ENCODE results near the gene NR1H3. TPM values are rescaled to one million over a fixed set of nuclear protein-coding genes. Genes with fewer than 3 reads are reported as not detected.
"Not testable (repeated sequence)": the region's sequence is repeated elsewhere in the genome, so short reads cannot be mapped to it uniquely, and the experiment has no call there.

The NR1H3 gene
- polyA plus RNA-seq, 1 experiment, result 21.9 TPM

GRCh38 chr11:47302853-47303252 lies 45.1 kb downstream of the NR1H3 start:
- no peak for DNase-seq (ENCODE audit: low read depth, low spot score)
- POLR2A ChIA-PET, result no interaction called here
- CTCF ChIA-PET, result no interaction called here
- Histone ChIP-seq H3K9me3 (ENCODE audit: control insufficient read depth, insufficient read depth, low read length) (peaks cover 8% of the 10 kb centered on the region; the same call in 1 of the 2 replicates), H3K4me3 (ENCODE audit: low read depth, low read length) (no peak overlapping the region), H3K27ac (ENCODE audit: low read depth, low read length) (no peak overlapping the region), H3K27me3 (ENCODE audit: control insufficient read depth, insufficient read depth, low read length) (no peaks in the 10 kb centered on the region)
- no peak for TF ChIP-seq CTCF (IDR thresholded peaks at IDR 0.05; ENCODE audit: low read depth, low read length)

GRCh38 chr11:47305734-47306483 lies 48.1 kb downstream of the NR1H3 start:
- TF ChIP-seq CTCF (IDR thresholded peaks at IDR 0.05; ENCODE audit: low read depth, low read length), result no peak
- Histone ChIP-seq H3K27me3 (ENCODE audit: control insufficient read depth, insufficient read depth, low read length) (no peaks in the 10 kb centered on the region), H3K4me3 (ENCODE audit: low read depth, low read length) (no peak overlapping the region), H3K9me3 (ENCODE audit: control insufficient read depth, insufficient read depth, low read length) (peaks cover 8% of the 10 kb centered on the region; the same call in 1 of the 2 replicates), H3K27ac (ENCODE audit: low read depth, low read length) (no peak overlapping the region)
- CTCF ChIA-PET, result interaction anchor here (1.0 to 1.2 kb wide), 2 partner anchors 32 to 49 kb away, joined by 3 to 7 read pairs; no protein-coding TSS in a partner anchor
- no peak for DNase-seq (ENCODE audit: low read depth, low spot score)
- POLR2A ChIA-PET, result no interaction called here

- no peak for DNase-seq (ENCODE audit: low read depth, low spot score)
- CTCF ChIA-PET, result interaction anchor here (1.0 to 1.2 kb wide), 2 partner anchors 33 to 48 kb away, joined by 3 to 7 read pairs; no protein-coding TSS in a partner anchor
- no peak for TF ChIP-seq CTCF (IDR thresholded peaks at IDR 0.05; ENCODE audit: low read depth, low read length)
- peaks cover 8% of the 10 kb centered on the region; the same call in 1 of the 2 replicates for H3K9me3 ChIP-seq (ENCODE audit: control insufficient read depth, insufficient read depth, low read length)
- H3K27ac ChIP-seq (ENCODE audit: low read depth, low read length), result no peak overlapping the region
- H3K4me3 ChIP-seq (ENCODE audit: low read depth, low read length), result no peak overlapping the region
- POLR2A ChIA-PET, result no interaction called here
- H3K27me3 ChIP-seq (ENCODE audit: control insufficient read depth, insufficient read depth, low read length), result no peaks in the 10 kb centered on the region
Measured at GRCh38 chr11:47306484-47306844, 48.7 kb downstream of the NR1H3 start.

- no peak for TF ChIP-seq CTCF (IDR thresholded peaks at IDR 0.05; ENCODE audit: low read depth, low read length)
- no peak overlapping the region for H3K4me3 ChIP-seq (ENCODE audit: low read depth, low read length)
- peaks cover 2% of the 10 kb centered on the region; the same call in 1 of the 2 replicates for H3K9me3 ChIP-seq (ENCODE audit: control insufficient read depth, insufficient read depth, low read length)
- no peak overlapping the region for H3K27ac ChIP-seq (ENCODE audit: low read depth, low read length)
- H3K27me3 ChIP-seq (ENCODE audit: control insufficient read depth, insufficient read depth, low read length), result no peaks in the 10 kb centered on the region
- ChIA-PET CTCF (interaction anchor here (1.3 kb wide), 1 partner anchor 47 kb away, joined by 3 read pairs; no protein-coding TSS in a partner anchor), POLR2A (no interaction called here)
- no peak for DNase-seq (ENCODE audit: low read depth, low spot score)
Measured at GRCh38 chr11:47308050-47308823, 50.4 kb downstream of the NR1H3 start.

- Histone ChIP-seq H3K27me3 (ENCODE audit: control insufficient read depth, insufficient read depth, low read length) (no peaks in the 10 kb centered on the region), H3K4me3 (ENCODE audit: low read depth, low read length) (no peak overlapping the region), H3K27ac (ENCODE audit: low read depth, low read length) (no peak overlapping the region), H3K9me3 (ENCODE audit: control insufficient read depth, insufficient read depth, low read length) (no peaks in the 10 kb centered on the region)
- no peak for TF ChIP-seq CTCF (IDR thresholded peaks at IDR 0.05; ENCODE audit: low read depth, low read length)
- ChIA-PET POLR2A (no interaction called here), CTCF (interaction anchor here (0.5 to 2.9 kb wide), 3 partner anchors 8 to 40 kb away, joined by 5 to 12 read pairs (median 6); no protein-coding TSS in a partner anchor)
- no peak for DNase-seq (ENCODE audit: low read depth, low spot score)
Measured at GRCh38 chr11:47314992-47315391, 57.2 kb downstream of the NR1H3 start.

- POLR2A ChIA-PET; CTCF ChIA-PET; H3K4me3 ChIP-seq (ENCODE audit: low read depth, low read length); DNase-seq (ENCODE audit: low read depth, low spot score); H3K9me3 ChIP-seq (ENCODE audit: control insufficient read depth, insufficient read depth, low read length); H3K27me3 ChIP-seq (ENCODE audit: control insufficient read depth, insufficient read depth, low read length); H3K27ac ChIP-seq (ENCODE audit: low read depth, low read length): not testable (repeated sequence)
Measured at GRCh38 chr11:47316501-47316900, 58.7 kb downstream of the NR1H3 start.
